Esophagus muscularis mucosa (tissue), 4 donors: ENCODE data around the gene CRY2.

ENCODE experiments used
- EP300 ChIP-seq: sonication (generic); formaldehyde crosslinking; IDR thresholded peaks from one replicate; pipeline ENCODE4 v1.6.1; 2017; ENCODE audit warnings: antibody characterized with exemption
- POLR2A ChIP-seq: fragments of 450-650 bp; IDR thresholded peaks from one replicate; pipeline ENCODE4 v1.6.1; 2017; ENCODE audit warnings: antibody characterized with exemption, moderate library complexity, mild to moderate bottlenecking, low read depth
- POLR2AphosphoS5 ChIP-seq, 2 donors: sonication (generic); formaldehyde crosslinking; IDR thresholded peaks; one replicate each; pipeline ENCODE4 v1.6.1; 2017; ENCODE audit warnings: antibody characterized with exemption in 2 of 2
- TF ChIP-seq, protein P1 (sequence below), 3 experiments: fragments of 200-600 bp in 2 of 3; fragments of 450-650 bp in 1 of 3; sonication (generic) in 2 of 3; IDR thresholded peaks; one replicate each; pipeline ENCODE4 v1.5.1; 2017 to 2019; ENCODE audit warnings: antibody characterized with exemption in 3 of 3, mild to moderate bottlenecking in 2 of 3, moderate library complexity in 1 of 3

- TF ChIP-seq POLR2AphosphoS5 (IDR thresholded peaks at IDR 0.05) (no peak), POLR2A (no peak), EP300 (no peak)
- TF ChIP-seq, protein P1, sequence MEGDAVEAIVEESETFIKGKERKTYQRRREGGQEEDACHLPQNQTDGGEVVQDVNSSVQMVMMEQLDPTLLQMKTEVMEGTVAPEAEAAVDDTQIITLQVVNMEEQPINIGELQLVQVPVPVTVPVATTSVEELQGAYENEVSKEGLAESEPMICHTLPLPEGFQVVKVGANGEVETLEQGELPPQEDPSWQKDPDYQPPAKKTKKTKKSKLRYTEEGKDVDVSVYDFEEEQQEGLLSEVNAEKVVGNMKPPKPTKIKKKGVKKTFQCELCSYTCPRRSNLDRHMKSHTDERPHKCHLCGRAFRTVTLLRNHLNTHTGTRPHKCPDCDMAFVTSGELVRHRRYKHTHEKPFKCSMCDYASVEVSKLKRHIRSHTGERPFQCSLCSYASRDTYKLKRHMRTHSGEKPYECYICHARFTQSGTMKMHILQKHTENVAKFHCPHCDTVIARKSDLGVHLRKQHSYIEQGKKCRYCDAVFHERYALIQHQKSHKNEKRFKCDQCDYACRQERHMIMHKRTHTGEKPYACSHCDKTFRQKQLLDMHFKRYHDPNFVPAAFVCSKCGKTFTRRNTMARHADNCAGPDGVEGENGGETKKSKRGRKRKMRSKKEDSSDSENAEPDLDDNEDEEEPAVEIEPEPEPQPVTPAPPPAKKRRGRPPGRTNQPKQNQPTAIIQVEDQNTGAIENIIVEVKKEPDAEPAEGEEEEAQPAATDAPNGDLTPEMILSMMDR (IDR thresholded peaks at IDR 0.05): no peak
These were observed 5.4 kb downstream of the CRY2 start for GRCh38 chr11:45852712-45853101.
